SK-N-MC (cell line): ENCODE results near the gene DNAH17.

Experiments used
- EZH2 ChIP-seq: fragments of 200-600 bp; sonication (generic); IDR thresholded peaks from one replicate; pipeline ENCODE4 v1.6.1; 2017; ENCODE audit warnings: antibody characterized with exemption
- FOXP2 ChIP-seq: optimal IDR thresholded peaks from 2 replicates; pipeline ENCODE3; 2011; ENCODE audit warnings: mild to moderate bottlenecking, moderate library complexity; ENCODE audit not compliant: insufficient read depth; ENCODE audit errors: extremely low read length, control extremely low read depth

DNA sequence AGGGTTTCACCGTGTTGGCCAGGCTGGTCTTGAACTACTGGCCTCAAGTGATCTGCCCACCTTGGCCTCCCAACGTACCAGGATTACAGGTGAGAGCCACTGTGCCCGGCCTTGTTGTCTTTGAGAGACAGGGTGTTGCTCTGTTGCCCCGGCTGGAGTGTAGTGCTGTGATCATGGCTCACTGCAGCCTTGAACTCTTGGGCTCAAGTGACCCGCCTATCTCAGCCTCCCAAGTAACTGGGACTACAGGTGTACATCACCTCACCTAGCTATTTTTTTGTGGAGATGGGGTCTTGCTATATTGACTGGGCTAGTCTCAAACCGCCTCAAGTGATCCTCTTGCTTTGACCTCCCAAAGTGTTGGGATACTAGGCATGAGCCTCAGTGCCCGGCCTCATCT is 130.4 kb downstream of the DNAH17 start:
- TF ChIP-seq FOXP2 (no peak), EZH2 (no peak)
